ENCODE measurements around the gene PSMD8. TPM values are rescaled to one million over a fixed set of nuclear protein-coding genes. Genes with fewer than 3 reads are reported as not detected.

Gene PSMD8
- total RNA-seq, 1 experiment from 2014 or later, result 195 TPM

GRCh38 chr19:38340927-38341326 is 33.4 kb upstream of the PSMD8 start (continued):
- no peak for TF ChIP-seq ATF3 (IDR thresholded peaks at IDR 0.05)

GRCh38 chr19:38346837-38347236 is 27.5 kb upstream of the PSMD8 start:
- Histone ChIP-seq H3K4me3 (replicated peaks in 1 of 2; ENCODE audit: low read depth in 1 of 2, low read length in 2 of 2) (no peak overlapping the region), H3K79me2 (ENCODE audit: insufficient read depth, low read length) (no peaks in the 10 kb centered on the region), H3K9ac (ENCODE audit: low read length) (no peak overlapping the region), H2AFZ (ENCODE audit: low read depth, low read length, poor library complexity, severe bottlenecking) (no peak overlapping the region), H3K27me3 (ENCODE audit: insufficient read depth, low read length) (no peaks in the 10 kb centered on the region), H4K20me1 (ENCODE audit: insufficient read depth) (no peaks in the 10 kb centered on the region), H3K9me2 (ENCODE audit: insufficient read depth) (no peaks in the 10 kb centered on the region), H3K36me3 (ENCODE audit: control insufficient read depth in 1 of 2, insufficient read depth in 2 of 2, low read length in 2 of 2) (no peaks in the 10 kb centered on the region; a peak in 1 of 4 replicates), H3K4me2 (ENCODE audit: low read length) (no peak overlapping the region), H3K9me3 (ENCODE audit: control insufficient read depth in 1 of 2, insufficient read depth in 1 of 2, low read depth in 1 of 2, low read length in 2 of 2) (no peaks in the 10 kb centered on the region), H3K27ac (ENCODE audit: low read depth, low read length) (no peak overlapping the region), H3K4me1 (ENCODE audit: control insufficient read depth in 1 of 2, insufficient read depth in 2 of 2, low read length in 2 of 2) (peaks cover 0 to 12% of the 10 kb centered on the region in 2 experiments; a peak in 2 of 4 replicates)
- CTCF ChIA-PET, result no interaction called here
- no peak for DNase-seq (ENCODE audit: low read depth, low spot score)
- no peak for TF ChIP-seq REST (IDR thresholded peaks at IDR 0.05; ENCODE audit: low read depth)
- TF ChIP-seq ZNF274 (IDR thresholded peaks at IDR 0.05; ENCODE audit: low read depth, low read length), result no peak
- TF ChIP-seq TCF7L2 (IDR thresholded peaks at IDR 0.05; ENCODE audit: borderline replicate concordance, extremely low read depth, insufficient read depth, insufficient read length), result no peak
- no peak for TF ChIP-seq MAX (IDR thresholded peaks at IDR 0.05)
- TF ChIP-seq EGR1 (IDR thresholded peaks at IDR 0.05; ENCODE audit: low read depth), result no peak
- POLR2A ChIA-PET, result no interaction called here
- BruUV-seq (replicated peaks), result no TSS peak
- RAD21 ChIA-PET (ENCODE audit: low non-redundant PET in 1 of 2, low total read pairs in 2 of 2, uncharacterized antibody in 2 of 2, unreplicated experiment in 2 of 2), result no interaction called here
- ATAC-seq, result no peak
- intact Hi-C loops (cut with micrococcal nuclease), result no loop called here
